C1 segment of cervical spinal cord (tissue), 14 donors: ENCODE data around the gene TRAFD1.
"Not testable (repeated sequence)": the region's sequence is repeated elsewhere in the genome, so short reads cannot be mapped to it uniquely, and the experiment has no call there.

Experiments
- DNase-seq, 14 donors: peaks; one replicate each; lab custom pipeline; 2025; lab: John Stamatoyannopoulos, UW

The TRAFD1 gene

DNA sequence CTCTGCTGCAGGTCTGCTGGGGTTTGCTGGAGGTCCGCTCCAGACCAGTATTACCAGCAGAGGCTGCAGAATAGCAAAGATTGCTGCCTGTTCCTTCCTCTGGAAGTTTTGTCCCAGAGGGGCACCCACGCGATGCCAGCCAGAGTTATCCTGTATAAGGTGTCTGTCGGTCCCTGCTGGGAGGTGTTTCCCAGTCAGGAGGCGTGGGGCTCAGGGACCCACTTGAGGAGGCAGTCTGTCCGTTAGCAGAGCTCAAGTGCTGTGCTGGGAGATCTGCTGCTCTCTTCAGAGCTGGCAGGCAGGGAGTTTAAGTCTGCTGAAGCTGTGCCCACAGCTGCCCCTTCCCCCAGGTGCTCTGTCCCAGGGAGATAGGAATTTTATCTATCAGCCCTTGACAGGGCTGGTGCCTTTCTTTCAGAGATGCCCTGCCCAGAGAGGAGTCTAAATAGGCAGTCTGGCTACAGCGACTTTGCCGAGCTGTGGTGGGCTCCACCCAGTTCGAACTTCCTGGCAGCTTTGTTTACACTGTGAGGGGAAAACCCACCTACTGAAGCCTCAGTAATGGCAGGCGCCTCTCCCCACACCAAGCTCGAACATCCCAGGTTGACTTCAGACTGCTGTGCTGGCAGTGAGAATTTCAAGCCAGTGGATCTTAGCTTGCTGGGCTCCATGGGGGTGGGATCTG lies 33.2 kb downstream of the TRAFD1 start:
- not testable (repeated sequence) for DNase-seq

DNA sequence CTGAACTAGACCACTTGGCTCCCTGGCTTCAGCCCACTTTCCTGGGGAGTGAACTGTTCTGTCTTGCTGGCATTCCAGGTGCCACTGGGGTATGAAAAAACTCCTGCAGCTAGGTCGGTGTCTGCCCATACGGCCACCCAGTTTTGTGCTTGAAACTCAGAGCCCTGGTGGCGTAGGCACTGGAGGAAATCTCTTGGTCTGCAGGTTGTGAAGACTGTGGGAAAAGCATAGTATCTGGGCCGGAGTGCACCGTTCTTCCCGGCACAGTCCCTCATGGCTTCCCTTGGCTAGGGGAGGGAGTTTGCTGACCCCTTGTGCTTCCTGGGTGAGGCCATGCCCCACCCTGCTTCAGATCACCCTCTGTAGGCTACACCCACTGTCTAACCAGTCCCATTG lies 33.8 kb downstream of the TRAFD1 start:
- DNase-seq, result no peak

DNA sequence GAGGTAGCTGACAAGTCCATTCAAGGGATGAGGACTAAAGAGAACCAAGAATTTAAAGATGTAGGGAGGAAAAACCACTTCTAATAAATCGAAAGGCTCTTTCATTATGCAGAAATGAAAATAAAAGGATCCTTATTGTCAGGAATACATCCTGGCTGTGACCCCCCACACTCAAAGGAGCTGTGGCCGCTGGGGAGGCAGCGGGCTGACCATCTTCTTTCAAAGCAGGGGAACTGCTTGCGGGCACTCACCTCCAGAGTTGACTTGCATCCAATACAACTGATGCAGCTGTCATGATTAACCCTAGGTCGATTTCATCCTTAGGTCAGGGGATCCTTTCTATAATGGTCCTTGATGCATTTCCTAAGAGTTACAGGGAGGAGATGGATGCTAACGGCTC lies 35.3 kb downstream of the TRAFD1 start:
- no peak for DNase-seq

DNA sequence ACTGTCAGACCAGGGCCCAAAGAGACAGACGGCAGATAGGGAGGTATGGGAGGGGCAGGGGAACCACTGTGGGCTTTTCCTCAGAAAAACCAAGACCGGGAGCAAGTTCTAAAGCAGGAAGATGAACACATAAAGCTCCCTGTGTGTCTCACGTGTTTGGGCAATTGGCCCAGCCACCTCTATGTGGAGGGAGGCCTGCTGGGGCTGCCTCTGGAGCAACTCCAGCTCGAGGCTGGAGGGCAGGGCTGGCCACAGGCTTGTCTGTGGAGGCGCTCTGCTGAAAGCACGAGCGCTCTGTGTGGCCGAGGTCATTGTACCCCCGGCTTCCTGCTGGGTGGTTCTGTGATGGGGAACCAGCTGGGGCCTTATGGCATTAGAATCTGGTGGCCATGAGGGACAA lies 36.4 kb downstream of the TRAFD1 start:
- DNase-seq, result no peak

DNA sequence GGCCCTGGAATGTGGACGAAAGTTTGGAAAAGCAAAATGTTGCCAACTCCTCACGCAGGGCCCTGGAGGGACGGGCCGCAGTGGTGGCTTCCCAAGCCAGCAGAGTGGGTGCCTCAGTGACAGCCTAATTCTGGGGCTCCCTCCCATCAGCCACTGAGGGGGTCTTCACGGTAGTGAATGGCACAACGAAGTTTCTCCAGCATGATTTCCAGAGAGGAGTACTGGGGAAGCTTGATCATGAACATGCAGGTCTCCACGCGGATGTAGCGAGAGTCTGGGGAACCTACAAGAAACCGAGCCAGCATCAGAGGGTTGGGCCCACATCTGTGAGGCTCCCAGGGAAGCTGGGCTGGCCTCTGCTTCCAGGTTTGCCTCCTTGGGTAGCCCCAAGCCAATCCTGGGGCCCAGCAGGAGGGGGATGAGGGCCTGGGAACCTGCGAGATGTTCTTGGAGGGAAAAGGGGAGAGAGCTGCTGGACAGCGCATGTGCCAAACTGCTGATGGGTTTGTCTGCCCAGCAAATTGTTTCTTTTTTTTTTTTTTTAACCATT lies 37.0 kb downstream of the TRAFD1 start:
- no peak for DNase-seq

DNA sequence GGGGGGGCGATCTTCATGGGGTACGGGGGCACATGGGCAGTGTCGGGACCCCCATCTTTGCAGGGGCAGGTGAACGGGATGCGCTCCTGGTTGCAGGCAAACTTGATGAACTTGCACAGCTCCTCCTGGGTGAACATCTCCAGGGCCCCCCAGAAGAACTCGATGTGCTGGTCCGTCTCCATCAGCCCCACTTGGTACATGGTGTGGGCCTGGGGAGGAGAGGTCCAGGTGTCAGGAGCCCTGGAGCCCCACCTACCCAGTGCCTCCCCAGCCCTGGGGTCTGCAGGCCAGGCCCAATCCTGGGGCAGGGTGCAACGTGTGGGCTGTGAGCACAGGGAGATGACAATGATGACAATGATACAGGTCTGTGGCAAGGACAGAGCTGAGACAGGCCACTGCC lies 37.7 kb downstream of the TRAFD1 start:
- no peak for DNase-seq

DNA sequence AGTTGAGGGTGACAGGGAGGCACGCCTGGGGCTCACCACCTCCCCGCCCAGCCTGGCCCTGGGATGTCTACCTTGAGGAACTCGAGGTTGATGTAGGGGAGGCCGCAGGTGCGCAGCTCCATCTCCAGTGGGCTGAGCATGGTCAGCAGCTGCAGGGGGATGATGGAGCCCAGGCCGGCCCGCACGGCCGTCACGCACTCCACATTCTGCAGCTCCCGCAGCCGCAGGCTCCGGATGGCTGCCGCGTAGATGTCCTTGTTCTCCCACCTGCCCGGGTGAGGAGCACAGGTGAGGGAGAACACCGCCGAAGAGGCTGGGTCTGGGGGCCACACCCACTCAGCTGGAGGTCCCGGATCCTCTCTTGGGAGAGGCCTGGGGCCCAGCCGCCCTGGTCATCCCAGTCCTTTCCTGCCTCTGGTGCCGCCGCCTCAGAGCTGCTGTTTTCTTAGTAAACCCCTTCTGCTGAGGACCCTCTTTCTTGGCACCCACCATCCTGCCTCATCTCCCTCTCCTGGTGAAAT lies 38.2 kb downstream of the TRAFD1 start:
- no peak for DNase-seq

DNA sequence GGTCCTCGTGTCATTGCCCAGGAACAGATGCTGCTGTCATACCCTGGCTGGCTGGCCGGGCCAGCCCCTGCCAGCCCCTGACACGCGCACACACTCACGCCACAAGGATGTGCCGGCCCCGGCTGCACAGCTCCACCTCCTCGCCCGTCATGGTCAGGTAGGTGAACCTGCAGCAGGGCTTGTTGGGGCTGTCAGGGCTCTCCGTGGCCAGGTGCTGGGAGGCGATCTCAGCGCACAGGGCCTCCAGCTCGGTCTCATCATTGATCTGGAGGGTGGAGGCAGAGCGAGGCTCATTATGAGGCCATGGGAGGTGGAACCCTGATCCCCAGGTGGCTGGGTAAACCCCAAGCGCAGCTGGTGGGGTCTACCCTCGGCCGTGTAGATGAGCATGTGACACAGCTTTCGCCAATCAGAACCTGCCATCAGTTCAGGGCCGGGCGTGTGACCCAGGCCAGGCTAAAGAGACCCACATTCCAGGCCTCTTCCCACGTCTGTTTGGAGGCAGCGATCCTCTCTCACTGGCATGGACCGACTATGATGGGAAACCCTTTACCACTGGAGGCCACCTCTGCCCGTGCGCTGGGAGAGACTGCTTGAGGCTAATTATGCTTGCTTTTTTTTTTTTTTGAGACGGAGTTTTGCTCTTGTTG lies 38.8 kb downstream of the TRAFD1 start:
- no peak for DNase-seq

DNA sequence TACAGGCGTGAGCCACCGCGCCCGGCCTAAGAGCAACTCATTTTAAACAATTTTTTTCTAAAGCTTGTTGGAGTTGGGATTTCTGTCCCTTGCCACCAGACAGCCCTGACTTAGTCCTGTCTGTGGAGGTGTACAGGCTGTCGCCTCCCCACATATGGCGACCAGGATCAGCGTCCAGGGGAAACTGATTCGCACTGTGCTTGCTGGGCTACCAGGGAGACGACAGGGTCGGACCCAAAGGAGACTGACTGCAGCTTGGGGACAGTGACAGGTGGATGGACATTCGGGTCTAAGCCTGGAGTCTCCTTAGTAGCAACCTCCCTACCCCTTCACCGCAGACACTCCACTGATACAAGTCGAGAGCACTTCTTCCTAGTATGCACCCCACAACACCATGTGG lies 40.3 kb downstream of the TRAFD1 start:
- DNase-seq, result no peak

DNA sequence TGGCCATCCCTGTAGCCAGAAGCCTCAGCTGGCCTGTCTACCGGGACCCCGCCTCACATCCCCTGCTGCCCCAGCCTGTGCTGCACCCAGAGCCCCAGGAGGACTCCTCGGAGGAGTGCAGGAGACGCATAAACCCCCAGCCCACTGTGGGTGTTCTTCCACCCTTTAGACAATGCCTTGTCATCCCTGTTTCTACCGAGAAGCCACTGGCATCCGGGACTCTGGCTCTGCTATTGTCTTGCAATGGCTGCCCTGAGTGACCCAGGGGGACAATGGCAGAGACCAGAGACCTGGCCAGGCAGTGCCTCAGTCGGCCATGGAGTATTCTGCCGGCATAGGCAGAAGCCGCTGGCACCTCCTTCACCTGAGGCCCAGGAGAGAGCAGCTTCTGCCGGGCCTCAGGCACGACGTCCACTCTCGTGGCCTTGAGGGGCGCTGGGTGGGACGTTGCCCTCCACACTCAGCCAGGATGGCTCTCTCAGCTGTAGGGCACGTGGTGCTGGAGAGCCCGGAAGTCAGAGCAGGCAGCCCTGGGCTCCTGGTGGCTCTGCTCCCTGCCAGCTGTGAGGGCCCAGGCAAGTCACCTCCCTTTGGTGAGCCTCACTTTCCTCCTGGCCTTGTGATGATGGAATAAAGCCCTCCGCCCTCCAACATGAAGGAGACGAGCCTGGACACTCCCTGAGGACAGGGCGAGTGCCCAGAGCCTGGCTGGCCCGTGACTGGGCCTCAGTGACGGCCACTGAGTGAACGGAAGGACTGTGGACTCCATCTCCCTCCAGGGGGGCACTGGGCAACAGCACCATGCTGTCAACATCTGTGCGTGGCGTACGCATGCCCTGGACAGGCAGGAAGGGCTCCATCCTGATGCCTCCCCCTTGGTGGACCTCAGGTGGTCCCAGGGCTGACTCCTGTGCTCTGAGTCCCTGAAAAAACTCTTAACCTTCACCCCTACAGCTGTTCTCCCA lies 41.0 kb downstream of the TRAFD1 start:
- no peak for DNase-seq

DNA sequence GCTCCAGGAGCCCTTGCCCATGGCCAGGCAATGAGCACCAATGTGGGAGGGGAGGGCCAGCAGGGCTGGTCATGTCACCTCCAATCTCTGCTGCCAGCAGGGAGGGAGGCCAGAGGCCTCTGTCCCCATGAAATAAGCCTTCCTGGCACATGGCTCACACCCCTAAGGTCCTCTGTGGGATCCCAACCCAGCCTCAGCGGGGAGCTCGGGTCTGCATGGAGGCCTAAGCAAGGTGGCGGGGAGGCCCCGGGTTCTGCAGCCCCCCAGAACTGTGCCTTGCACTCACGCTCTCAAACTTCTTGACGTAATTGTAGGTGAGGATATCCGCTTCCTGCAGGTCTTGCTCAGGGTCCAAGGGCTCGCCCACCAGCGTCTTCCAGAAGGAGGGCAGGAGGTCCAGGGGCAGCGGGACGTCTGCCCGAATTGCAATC lies 41.7 kb downstream of the TRAFD1 start:
- DNase-seq, result no peak

DNA sequence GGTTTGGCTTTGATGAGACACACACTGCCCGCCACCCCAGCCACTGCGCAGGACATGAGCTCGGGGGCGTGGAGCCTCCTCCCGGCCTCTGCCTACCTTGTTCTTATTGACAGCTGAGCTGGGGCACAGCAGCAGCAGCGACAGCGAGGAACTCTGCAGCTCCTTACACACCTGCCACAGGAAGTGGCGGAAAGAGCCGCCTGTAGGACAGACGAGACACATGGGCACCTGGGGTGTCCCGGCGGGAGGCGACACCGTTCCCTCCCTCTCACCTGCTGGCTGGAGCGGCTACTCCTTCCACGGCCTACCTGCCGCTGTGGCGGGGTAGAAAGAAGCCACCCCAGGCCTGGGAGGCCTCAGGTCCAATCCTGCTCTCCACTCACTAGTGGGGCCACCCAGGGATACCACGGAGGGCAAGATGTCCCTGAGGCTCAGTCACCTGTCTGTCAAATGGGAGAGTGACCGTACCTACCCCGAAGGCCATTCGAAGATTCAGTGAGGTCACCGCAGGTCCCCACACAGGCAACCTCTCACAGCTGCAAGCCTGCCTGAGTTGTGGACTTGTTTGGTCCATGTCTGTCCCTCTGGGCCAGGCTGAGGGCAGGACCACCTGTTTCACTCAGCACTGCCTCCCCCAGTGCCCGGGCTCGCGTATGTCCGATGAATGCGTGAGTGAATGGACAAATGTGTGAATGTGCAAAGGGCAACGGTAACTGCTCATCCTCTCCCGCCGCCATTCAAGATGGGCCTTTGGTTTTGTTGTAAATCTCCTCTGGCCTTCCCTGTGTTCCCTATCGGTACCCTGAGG lies 42.6 kb downstream of the TRAFD1 start:
- DNase-seq, result no peak

DNA sequence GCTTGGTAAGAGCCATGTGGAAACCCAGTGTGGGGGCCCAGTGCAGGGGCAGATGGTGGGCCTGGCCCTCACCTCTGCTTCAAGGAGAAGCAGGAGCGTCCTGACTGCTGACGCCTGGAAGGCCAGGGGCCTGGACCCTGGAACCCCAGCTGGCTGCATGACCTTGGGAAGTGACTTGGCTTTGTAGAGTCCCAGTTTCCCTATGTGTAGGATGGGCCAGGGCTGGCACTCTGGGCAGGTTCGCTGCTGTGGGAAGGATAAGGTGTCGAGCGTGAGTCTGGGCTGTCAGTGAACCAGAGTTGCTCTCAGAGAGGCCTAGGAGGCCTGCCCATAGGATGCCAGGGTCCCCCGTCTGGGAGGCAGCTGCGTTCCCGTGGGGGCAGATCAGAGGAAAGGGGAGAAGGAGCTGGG lies 43.2 kb downstream of the TRAFD1 start:
- no peak for DNase-seq

DNA sequence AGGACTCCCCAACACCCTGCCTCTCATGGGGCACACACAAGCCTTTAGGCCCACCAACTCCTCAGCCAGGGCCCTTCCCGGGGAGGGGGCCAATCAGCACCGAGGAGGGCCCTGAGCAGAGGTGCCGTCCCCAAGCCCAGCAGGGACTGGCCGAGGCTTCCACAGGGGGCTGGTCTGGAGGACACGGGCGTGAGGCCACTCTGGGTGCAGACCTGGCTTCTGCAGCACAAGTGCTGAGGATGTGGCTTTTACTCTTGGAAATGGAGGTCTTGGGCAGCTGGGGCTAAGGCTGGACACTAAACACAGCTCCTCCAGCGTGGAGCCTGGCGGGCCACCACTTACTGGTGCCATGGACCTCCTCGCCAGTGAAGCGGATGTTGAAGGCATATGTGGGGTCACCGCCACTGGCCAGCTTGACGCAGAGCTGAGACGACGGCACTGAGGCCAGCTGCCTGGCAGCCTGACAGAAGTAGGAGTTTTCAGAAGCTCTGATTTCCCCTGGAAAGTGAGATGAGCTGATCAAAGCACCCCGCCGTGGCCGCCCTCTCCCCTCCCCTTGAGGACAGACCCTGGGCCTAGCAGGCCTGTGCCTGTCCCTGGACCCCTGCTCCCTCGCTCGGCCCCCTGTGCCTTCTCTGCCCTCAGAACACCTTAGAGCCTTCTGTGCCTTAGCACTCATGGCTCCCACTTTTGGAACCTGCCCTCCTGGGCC lies 44.0 kb downstream of the TRAFD1 start:
- DNase-seq, result no peak

DNA sequence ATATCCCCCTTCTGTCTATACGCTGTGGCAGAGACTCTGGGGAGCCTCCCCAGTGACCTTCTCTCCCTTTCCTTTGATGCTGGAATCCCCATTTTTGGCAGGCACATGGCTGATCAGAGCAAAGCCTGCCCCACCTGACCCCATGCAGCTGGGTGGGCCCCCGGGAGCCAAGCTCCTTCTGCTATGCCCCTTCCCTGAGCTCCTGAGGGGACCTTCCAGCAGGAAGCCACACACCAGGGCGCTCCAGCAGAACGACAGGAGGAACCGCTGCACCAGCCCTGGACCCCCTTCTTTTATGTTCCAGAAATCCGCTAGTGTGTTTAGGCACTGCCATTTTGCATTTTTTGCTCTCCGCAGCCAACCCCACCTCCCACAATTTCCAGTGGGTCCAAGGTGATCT lies 44.6 kb downstream of the TRAFD1 start:
- no peak for DNase-seq

DNA sequence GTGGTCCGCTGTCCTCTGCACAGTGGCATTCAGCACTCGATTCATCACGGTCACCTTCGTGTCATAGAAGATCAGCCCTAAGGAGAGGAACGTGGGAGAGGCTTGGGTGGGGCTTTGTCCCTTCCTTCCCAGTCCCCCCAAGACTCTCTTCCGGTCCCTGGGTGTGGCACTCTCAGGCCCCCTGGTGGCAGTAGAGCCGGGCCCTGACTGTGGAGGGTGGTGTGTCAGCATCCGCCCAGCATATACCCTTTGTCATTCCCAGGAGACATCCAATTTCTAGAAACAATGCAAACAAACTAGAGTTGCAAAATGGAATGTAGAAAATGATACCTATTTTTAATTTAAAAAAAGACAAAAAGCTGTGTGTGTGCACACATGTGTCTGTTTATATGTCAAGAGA lies 45.0 kb downstream of the TRAFD1 start:
- DNase-seq, result no peak

DNA sequence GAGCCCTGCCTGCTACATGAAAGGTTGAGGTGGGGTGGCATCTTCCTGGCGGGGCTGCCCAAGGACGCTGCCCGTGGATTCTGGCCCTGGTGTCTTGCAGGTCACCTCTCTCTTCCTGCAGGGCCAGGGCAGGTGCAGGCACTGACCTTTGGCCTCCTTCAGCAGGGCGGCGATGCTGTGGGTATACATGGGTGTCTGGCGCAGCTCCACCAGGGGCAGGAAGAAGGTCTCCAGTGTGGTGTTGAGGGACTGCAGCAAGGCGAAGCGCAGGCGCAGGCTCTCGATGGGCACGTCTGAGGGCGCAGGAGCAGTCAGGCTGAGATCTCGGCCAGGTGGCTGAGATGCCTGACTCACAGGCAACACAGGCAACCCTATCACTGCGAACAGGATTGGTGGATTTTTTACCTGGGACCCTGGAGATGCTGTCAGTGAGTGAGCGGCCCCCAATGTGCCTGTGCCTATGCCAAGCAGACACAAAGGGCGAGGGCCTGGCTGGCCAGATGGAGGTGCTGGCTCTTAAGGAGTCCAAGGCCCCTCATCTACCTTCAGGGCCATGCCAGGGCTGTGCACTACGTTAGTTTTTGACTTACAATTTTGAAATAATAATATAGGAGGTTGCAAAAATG lies 45.7 kb downstream of the TRAFD1 start:
- DNase-seq, result no peak

DNA sequence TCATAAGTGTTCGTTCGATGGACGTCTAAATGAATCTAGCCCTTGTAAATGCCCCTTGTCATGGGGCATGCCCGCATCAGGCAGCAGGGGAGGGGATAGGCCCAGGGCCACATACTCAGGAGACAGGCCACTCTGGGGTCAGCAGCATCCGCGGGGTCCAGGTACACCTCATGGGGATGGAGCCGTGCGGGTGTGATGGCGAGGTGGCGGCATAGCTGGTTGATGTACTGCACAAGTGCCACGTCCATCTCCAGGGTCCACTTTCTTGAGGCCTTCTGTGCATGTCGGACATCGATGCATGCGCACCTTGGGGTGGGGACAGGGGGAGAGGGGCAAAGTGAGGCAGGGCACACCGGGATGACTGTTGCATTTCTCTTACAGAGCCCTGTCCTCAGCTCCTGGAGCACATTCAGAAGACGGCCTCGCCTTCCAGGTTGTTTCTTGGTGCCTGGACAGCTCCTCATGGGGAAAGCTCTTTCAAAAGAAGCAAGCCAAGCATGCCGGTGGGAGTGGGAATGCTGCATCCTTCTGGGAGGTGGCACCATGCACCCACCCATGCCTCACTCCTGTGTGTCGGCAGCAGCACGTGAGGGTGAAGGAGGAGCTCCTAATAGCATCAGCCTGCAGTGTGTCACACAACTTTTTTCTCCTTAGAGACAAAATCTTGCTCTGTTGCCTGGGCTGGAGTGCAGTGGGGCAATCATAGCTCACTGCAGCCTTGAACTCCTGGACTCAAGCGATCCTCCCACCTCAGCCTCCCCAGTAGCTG lies 47.4 kb downstream of the TRAFD1 start:
- DNase-seq, result no peak
